Stimulated activated naive CD4-positive, alpha-beta T cell (primary cell): ENCODE results near the gene VOPP1.
A peak's percentile ranks its signal among the peaks of the same experiment; 100 is the strongest.

Experiments
- DNase-seq, 6 experiments: peaks; one replicate each; lab custom pipeline; 2025; lab: John Stamatoyannopoulos, UW

Gene VOPP1

DNA sequence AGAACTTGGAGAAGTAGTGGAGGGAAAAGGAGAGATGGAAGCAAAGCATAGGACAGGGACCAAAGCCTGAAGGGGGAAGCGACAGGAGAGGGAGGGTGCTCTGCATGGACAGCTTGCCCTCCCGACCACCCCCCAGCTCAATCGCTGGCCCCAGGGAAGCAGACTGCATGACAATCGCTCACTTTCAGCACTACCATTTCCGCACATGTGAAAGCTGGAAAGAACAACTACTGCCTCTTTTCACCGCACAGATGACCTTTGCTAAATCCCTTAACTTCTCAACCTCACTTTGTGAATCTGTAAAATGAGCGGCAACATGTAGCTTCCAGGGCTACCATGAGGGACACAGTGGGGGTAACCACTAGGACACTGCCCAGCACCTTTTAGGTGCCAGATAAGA lies 17.1 kb downstream of the VOPP1 start:
- no peak for DNase-seq

DNA sequence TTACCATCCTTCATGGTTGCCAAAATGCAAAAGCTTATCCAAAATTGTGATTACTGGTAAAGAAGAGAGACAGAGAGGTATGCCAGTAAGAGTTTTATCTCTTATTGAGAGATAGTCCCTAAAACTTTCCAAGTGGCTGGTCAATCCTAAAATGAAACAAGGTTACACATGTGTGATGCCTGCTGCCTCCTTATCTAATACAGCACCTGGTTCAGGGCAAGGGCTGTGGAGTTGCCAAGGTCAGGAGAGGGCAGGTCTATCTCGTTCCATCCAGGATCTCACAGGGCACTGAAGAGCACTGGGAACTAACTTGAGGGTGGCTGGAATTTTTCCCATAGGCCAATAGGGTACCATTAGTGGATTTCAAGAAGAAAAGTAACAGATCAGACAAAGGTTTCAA lies 18.3 kb downstream of the VOPP1 start:
- DNase-seq = no peak

DNA sequence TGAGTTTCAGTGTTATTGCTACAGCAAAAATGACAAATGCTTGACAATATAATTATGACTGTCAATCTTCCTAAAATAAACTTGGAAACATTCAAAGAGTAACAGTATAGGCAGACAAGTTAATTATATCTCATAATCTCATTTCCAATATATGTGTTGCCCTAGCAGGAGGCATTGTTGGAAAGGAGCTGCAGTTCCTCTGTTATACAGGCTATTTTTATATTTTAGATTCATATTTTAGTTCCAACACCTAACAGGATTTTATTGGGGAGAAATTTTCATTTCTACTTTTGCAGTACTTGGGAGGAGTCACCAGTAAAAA lies 19.3 kb downstream of the VOPP1 start:
- DNase-seq = no peak

GRCh38 chr7:55552320-55553023 lies 19.8 kb downstream of the VOPP1 start:
- no peak for DNase-seq

GRCh38 chr7:55550841-55551537 lies 21.3 kb downstream of the VOPP1 start:
- no peak for DNase-seq

- DNase-seq = no peak
Measured at GRCh38 chr7:55550010-55550663, 22.2 kb downstream of the VOPP1 start.

DNA sequence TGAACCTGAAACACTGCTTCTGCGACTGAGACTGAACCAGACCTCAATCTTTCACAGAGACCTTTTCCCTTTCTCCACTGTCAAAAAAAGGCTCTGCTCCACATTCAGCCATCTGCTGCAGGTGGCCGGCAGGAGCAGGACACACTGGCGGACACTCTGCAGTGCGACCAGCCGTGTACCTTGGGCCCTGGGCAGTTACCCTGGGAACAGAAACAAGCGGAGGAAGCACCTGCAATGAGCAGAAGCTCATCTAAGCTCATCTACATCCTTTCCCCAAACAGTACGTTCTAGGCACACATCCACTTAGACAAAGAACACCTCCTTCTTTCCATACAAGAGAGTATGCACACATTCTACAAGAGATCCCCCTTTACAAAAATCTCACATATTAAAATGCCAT lies 22.8 kb downstream of the VOPP1 start:
- DNase-seq = no peak

- no peak for DNase-seq
Measured at GRCh38 chr7:55548295-55548731, 24.0 kb downstream of the VOPP1 start.

DNA sequence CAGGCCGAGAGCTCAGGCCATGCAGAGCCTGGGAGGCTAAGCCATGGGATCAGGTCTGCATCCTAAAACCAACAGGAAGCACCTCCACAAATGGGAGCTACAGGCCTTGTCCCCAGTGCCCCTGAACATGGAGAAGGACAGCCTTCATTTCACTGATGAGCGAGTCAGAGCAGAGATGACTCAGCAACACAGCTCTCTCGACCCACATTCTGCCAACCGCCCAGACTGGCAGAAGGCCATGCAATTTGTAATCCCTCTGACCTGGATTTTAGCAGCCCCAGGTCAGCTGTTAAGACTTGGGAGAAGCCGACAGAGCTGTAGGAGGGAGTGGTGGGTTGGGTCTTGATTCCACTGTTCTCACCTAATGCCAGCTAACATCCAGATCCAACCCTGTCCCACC lies 25.5 kb downstream of the VOPP1 start:
- DNase-seq = no peak

DNA sequence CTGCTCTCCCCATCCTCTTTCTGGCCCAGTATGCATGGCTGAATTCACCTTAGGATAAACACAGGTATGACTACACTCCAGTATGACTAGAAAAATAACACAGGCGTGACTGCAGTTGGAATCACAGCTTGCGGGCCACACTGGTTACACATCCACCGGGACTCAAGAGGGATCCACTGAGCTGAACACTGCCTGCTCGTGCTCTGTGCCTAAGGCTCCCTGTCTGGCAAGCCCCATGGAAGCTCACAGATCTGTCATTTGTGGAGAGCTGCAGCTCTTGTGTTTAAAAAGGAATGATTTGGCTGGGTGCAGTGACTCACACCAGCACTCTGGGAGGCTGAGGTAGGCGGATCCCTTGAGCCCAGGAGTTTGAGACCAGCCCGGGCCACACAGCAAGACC lies 26.8 kb downstream of the VOPP1 start:
- no peak for DNase-seq

GRCh38 chr7:55540226-55540858 lies 32.0 kb downstream of the VOPP1 start:
- DNase-seq = no peak

DNA sequence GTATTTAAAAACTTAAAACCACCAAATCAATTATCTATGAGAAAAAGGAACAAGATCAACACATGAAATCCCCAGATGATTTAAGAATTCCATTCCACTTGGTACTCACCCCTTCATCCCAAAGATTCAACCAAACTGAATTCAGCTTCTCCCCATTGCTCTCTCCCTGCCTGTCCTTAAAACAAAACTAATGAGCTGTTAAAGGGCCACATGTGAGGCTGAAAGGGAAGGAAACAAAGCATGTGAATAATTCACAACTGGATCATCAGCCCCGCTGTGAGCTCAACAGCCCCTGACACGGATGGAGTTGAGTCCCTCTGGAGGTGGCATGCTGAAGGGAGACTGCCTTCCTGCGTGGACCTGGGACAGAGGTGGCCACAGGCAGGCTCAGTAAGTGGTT lies 32.9 kb downstream of the VOPP1 start:
- DNase-seq = no peak

DNA sequence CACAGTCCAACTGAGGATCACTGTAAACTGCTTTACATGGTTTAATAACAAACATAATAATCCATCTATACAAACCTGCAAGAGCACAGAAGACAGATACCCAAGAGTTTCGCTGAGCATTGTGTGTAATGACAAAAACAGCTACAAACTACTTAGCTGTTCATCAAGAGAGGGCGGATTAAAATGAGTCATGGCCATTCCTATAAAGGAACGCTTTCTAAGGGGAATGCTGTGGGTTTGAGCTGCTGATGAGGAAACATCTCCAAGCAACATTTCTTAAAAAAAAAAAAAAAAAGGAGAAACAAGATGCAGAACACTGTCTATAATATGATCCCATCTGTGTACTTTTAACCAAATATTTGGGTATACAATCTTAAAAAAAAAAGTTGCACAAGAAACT lies 33.8 kb downstream of the VOPP1 start:
- DNase-seq = no peak

DNA sequence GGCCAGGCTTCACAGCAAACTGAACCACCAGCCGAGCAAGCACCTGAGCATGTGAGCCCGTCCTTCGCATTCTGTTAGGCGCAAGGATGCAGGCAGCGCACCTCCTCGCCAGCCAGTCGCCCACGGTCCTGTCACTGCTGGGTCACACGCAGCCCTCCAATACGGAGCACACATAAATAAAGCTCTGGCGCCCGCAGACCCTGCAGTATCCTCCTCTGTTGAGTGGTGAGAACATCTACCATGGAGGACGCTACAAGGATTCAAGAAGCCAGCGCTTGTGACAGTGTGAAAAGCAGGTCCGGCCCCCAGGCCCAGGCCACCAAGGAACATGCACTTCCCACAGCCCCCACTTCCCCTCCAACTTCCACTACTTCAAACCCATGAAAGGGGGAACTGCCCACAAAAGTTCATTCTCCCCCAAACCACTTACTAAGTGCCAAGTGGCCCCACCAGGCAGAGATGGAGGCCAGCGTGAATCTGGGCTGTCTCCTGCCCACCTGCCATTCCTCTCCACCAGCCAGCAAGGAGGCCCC lies 34.8 kb downstream of the VOPP1 start:
- DNase-seq = no peak

GRCh38 chr7:55536619-55537457 lies 35.5 kb downstream of the VOPP1 start:
- no peak for DNase-seq

- DNase-seq = no peak
Measured at GRCh38 chr7:55535617-55536016, 36.7 kb downstream of the VOPP1 start.

GRCh38 chr7:55534916-55535590 lies 37.2 kb downstream of the VOPP1 start:
- DNase-seq = no peak

- DNase-seq = peak in 1 of 6 experiments; percentile 11
Measured at GRCh38 chr7:55534262-55534915, 37.9 kb downstream of the VOPP1 start.

DNA sequence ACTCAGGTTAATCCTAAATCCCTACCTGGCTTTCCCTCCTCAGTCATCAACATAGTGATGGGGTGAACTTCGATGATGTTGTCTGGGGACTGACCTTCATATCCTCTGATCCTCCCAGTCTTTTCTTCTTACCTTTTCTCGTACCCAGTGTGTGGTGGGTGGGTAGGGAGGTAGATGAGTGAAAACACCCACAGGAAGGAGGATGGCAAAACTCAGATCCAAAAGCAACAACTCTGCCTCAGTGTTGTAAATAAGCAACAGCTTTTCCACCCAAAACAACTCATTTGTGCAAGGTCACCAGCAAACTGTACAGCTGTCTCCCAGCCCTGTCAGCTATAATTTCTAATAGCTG lies 38.6 kb downstream of the VOPP1 start:
- no peak for DNase-seq

- DNase-seq = peak; percentile 8 to 47 (median 28)
Measured at GRCh38 chr7:55533050-55533728, 39.1 kb downstream of the VOPP1 start.
